HG02610 (cell line): Measurements from ENCODE around the gene MCAT.

ENCODE experiments used
- ATAC-seq: cut with Tn5 transposase; IDR thresholded peaks from one replicate; pipeline ENCODE4 v1.9.1; 2021; ENCODE audit warnings: mild to moderate bottlenecking, moderate library complexity; ENCODE audit not compliant: unreplicated experiment

The MCAT gene

GRCh38 chr22:43142880-43143562 is at the start of gene MCAT:
TSS of gene MCAT (minus strand) at chr22:43143398. CDS start at chr22:43143348, 50 bp downstream.
- ATAC-seq, result peak; percentile 73

- no peak for ATAC-seq
Measured at GRCh38 chr22:43191831-43192230, 48.6 kb upstream of the MCAT start.

GRCh38 chr22:43188829-43189545 is 45.8 kb upstream of the MCAT start:
- ATAC-seq, result no peak

GRCh38 chr22:43187171-43188099 is 44.2 kb upstream of the MCAT start:
- peak; percentile 77 for ATAC-seq

- ATAC-seq, result peak; percentile 31
Measured at GRCh38 chr22:43186272-43187170, 43.3 kb upstream of the MCAT start, which contains the start of gene TTLL12. TSS of gene TTLL12 (minus strand) at chr22:43187134. CDS start at chr22:43187069, 65 bp downstream.

GRCh38 chr22:43185860-43186261 is 42.7 kb upstream of the MCAT start:
- no peak for ATAC-seq

- ATAC-seq, result no peak
Measured at GRCh38 chr22:43183496-43184277, 40.5 kb upstream of the MCAT start.

- ATAC-seq, result no peak
Measured at GRCh38 chr22:43182726-43183125, 39.5 kb upstream of the MCAT start.

GRCh38 chr22:43182118-43182517 is 38.9 kb upstream of the MCAT start:
- no peak for ATAC-seq

GRCh38 chr22:43181321-43182076 is 38.3 kb upstream of the MCAT start:
- no peak for ATAC-seq

GRCh38 chr22:43180670-43181069 is 37.5 kb upstream of the MCAT start:
- no peak for ATAC-seq

GRCh38 chr22:43179911-43180195 is 36.7 kb upstream of the MCAT start:
- no peak for ATAC-seq

- no peak for ATAC-seq
Measured at GRCh38 chr22:43179146-43179910, 36.1 kb upstream of the MCAT start.

- ATAC-seq, result no peak
Measured at GRCh38 chr22:43177479-43177878, 34.3 kb upstream of the MCAT start.

- ATAC-seq, result no peak
Measured at GRCh38 chr22:43176090-43176489, 32.9 kb upstream of the MCAT start.

- ATAC-seq, result no peak
Measured at GRCh38 chr22:43174941-43175531, 31.8 kb upstream of the MCAT start.

GRCh38 chr22:43173976-43174720 is 30.9 kb upstream of the MCAT start:
- no peak for ATAC-seq
